ENCODE data around the gene FAM210B.

DNA sequence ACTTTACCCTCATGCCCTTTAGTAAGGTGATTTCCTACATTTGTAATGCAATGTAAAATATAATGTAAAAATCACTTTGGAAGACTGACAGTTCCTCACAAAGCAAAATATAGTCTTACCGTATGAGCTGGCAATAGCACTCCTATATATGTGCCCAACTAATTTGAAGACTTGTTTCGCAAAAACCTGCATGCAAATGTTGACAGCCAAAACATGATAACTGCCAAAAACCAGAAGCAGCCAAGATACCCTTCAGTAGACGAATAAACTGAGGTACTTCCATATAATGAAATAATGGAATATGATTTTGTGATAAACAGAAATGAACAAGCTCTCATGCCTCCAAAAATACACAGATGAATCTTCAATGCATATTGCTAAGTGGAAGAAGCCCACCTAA lies 19.6 kb downstream of the FAM210B start:
- TF ChIP-seq CTCF (IDR thresholded peaks at IDR 0.05) (no peak), EP300 (IDR thresholded peaks at IDR 0.05; ENCODE audit: low read depth) (no peak)

All from transverse colon (tissue), 3 donors.